Stimulated activated CD4-positive, alpha-beta T cell treated with anti-CD3 and anti-CD28 coated beads, Interleukin-4, amount 100 ng/mL, for 48 hours (primary cell): ENCODE results near the gene ALG14.
"Not testable (repeated sequence)": the region's sequence is repeated elsewhere in the genome, so short reads cannot be mapped to it uniquely, and the experiment has no call there.

Experiments used
- DNase-seq, 2 donors: peaks; one replicate each; pipeline ENCODE4 v3.0.0-alpha.2; 2020; ENCODE audit warnings: low read depth in 2 of 2

ALG14 gene

GRCh38 chr1:94953746-94954145, 119.0 kb downstream of the ALG14 start:
- no peak for DNase-seq

- no peak for DNase-seq
Observed at GRCh38 chr1:94953107-94953506, 119.6 kb downstream of the ALG14 start.

GRCh38 chr1:94952539-94952938, 120.2 kb downstream of the ALG14 start:
- no peak for DNase-seq

DNA sequence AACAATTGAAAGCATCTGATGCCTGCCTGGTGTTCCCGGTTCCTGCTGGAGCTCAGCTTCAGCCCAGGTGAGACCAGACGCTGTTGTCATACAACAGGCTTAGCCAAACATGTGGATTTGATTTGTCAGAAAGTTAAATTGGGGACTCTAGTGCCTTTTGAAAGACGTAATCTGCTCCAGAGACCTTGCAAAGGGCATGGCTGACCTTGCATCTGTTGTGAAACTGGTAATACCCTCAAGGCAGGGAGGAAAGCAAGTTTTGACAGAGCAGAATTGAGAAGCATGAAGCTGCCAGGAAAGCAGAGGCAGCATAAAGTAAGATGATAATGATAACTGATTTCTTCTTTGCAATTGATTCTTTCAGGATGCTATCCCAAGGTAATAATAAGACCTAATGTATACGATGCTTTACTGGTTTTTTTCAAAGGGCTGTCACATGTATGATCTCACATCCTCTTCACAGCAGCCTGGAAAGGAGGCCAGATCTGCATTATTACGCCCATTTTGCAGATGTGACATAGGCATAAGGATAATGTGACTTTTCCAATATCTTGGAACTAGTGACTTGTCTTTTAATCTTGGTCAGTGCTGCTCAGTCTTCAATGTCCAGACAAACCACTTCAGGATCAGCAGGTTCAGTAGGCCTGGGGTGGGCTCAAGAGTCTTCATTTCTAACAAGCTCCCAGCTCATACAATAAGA, 121.1 kb downstream of the ALG14 start:
- no peak for DNase-seq

GRCh38 chr1:94951046-94951445, 121.7 kb downstream of the ALG14 start:
- DNase-seq = no peak

DNA sequence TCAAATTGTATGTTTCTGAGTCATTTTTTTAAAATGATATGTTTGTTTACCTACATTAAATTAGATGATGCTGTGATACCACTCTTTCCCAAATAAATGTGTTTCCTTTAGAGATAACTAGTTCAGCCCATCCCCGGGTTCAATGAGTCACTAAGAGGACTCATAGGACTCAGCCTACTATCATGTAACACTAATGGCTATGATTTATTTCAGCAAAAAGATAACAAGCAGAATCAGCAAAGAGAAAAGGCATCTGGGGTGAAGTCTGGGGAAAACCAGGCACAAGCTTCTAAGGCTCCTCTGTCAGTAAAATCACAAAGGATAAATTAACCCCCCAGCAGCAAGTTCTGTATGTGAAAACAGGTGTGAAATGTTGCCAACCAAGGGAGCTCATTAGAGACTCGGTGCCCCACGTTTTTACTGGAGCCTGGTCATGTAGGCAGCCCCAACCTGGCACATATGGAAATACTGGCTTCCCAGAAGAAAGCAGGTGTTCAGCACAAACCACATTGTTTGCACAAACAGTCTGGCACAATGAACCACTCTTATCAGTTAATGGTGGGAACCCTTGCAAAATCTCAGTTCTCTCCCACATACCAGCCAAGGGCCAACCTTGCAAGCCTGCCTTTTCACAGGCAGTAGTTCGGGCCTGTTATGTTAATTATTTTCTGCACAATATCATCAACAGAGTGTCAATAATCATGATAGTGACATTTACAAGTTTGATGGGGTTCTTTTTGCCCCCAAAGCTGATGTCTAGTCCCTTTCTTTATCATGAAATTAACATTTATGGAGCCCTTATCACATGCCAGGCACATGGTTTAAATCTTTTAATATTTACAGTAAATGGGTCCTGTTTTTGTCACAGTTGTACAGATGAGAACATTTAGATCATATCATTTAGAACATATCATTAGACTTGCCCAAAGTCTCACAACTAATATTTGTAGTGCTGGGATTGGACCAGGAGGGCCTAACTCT, 122.8 kb downstream of the ALG14 start:
- no peak for DNase-seq

GRCh38 chr1:94947437-94947836, 125.3 kb downstream of the ALG14 start:
- DNase-seq = no peak

DNA sequence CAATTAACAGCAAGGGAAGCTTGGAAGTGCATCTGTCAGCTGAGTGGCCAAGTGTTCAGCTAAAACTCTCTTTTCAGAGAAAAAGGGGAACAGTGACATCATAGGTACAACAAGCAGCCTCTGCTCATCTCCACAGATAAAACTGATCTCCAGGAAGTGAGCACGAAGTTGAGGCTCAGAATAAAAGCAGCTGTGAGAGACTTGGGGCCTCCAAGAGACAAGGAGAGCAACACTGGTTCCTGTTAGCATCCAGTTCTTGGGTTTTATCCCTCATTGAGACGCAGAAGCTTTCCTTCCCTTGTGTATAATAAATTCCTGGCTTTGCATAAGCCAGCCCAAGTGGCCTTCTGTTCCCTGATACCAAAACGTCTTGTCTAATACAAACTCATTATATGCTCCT, 125.9 kb downstream of the ALG14 start:
- no peak for DNase-seq

DNA sequence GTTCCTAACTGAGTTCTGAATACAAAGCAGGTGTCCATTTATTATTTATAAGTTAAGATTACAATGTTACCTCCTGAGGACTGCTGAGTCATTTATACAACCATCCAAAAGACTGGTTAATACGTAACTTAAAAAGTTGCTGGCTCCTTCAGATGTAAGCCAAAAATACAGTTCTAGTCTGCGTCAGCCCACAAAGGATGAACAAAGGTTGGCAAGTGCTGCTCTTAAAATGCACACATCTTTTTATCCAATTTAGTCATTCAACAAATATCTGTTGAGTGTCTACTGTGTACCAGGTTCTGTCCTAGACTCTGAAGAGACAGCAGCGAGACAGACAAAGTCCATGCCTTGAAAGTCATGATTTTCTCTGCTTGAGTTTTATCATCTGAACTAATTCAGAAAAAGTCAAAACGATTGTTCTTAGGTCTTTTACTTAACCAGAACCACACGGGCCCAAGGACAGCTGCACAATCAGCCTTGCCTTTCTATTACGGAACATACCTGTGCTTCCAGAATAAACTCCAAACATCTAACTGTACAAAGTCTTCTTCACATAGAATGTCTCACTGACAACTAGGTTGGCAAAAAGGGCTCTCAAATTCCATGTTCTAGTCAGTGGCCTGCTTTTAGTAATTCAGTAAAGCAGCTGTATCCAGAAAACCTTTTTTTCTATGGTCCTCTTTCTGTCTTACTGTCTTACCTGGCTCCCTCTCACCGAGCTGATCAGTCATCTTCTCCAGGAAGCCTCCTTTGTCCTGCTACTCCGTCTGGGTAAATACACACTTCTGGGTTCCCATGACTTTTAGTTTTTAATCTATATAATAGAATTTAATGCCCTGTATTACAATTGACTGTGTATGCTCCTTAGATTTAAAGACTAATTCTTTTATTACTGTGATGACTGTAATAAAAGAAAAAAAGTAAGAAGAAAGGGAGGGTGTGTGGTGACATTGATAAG, 130.3 kb downstream of the ALG14 start:
- DNase-seq = no peak

- not testable (repeated sequence) for DNase-seq
Observed at GRCh38 chr1:94941480-94941879, 131.3 kb downstream of the ALG14 start.

DNA sequence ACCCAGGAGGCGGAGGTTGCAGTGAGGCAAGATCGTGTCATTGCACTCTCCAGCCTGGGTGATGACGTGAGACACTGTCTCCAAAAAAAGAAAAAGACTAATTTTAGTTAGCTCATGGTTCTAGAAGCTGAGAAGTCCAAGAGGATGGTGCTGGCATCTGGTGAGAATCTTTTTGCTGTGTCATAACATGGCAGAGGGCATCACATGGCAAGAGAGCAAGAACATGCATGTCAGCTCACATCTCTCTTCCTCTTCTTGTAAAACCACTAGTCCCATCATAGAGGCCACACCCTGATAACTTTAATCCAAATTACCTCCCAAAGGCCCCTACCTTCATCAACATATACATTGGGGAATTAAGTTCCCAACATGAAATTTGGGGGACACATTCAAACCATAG, 132.0 kb downstream of the ALG14 start:
- DNase-seq = no peak

GRCh38 chr1:94937820-94938219, 134.9 kb downstream of the ALG14 start:
- DNase-seq = no peak

GRCh38 chr1:94936861-94937620, 135.7 kb downstream of the ALG14 start:
- DNase-seq = no peak

GRCh38 chr1:94935476-94935875, 137.3 kb downstream of the ALG14 start:
- DNase-seq = no peak

DNA sequence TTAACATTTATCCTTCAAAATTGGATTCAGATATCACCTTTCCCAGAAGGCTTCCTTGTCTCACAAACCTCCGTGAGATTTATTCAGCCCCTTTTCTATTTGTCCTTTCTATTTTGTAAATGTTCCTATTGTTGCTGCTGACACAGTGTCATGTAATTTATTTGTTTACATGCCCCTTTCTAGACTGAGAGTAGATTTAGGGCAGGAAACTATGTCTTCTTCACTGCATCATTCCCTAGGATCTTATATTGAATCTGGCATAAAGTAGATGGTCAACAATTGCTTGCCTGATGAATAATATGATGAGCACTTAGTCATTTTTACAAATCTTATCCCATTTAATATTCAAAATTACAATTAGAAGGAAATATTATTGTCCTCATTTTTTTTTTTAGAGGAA, 137.7 kb downstream of the ALG14 start:
- DNase-seq = no peak

GRCh38 chr1:94934551-94934950, 138.2 kb downstream of the ALG14 start:
- no peak for DNase-seq

- DNase-seq = no peak
Observed at GRCh38 chr1:94931254-94931841, 141.4 kb downstream of the ALG14 start.

DNA sequence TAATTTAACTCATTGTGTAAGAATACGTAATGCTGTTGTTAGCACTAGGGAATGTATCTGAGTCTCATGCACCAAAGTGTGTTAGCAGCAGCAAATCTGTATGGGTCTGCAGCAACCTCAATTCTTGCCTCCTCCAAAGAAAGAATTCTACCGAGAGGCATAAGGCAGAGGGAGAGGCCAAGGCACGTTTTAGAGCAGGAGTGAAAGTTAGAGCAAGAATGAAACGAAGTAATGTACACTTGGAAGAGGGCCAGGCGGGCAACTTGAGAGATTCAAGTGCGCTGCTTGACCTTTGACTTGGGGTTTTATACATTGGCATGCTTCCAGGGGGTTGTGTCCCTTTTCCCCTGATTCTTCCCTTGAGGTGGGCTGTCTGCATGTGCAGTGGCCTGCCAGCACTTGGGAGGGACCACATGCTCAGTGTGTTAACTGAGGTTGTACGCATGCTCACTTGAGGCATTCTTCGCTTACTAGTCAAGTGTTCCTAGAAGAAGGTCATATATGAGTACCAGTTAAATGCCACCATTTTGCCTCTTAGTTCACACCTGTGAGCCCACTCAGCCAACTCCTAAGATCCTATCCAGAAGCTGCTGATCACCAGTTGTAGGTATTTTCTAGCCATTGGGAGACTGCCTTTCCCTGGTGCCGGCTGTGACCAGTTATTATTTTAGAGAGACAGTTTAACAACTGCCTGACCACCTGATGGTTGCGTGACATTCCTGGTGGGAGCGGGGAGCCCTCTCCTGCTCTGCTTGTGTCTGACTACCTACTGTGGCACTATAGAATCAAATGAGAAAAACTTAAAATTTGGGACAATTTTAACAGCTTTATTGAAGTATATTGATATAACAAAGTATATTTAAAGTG, 143.2 kb downstream of the ALG14 start:
- DNase-seq = no peak

DNA sequence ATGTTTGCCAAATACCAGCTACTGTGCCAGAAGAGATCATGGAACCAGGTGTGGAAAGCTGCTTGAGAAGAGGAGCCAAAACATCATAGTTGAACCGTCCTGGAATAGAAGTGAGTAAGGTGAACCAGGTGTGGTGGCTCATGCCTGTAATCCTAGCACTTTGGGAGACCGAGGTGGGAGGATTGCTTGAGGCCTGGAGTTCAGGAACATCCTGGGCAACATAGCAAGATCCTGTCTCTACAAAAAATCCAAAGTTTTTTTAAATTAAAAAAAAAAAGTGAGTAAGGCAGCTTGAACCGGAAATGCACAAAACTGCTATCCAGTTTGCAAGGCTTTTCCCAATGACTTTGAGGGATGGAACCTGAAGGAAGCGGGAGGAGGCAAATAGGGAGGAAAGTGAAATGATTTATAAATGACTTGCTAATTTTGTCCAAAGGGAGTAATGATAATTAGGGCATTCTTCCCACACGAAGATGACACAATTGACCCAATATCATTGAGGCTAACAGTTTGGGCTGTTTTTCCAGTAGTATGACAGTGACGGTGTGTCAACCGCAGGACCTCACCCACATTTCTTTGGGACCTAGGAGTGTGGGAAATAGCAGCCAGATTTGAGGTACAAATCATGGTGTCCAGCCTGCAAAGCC, 144.3 kb downstream of the ALG14 start:
- no peak for DNase-seq
